Sigmoid colon (tissue), 7 donors: Measurements from ENCODE around the gene NFX1. TPM values are rescaled to one million over a fixed set of nuclear protein-coding genes. Genes with fewer than 3 reads are reported as not detected.

Source experiments
- DNase-seq: peaks from one replicate; pipeline ENCODE4 v3.0.0-alpha.2; 2019
- H3K27ac ChIP-seq, 4 donors: fragments of 200-600 bp; sonication (generic); one replicate each; pipeline ENCODE4 v1.5.1; 2016 to 2019; ENCODE audit warnings: mild to moderate bottlenecking in 1 of 4
- H3K27me3 ChIP-seq, 3 donors: fragments of 200-600 bp; sonication (generic); one replicate each; pipeline ENCODE4 v1.5.1; 2019; ENCODE audit warnings: mild to moderate bottlenecking in 1 of 3
- H3K36me3 ChIP-seq, 4 donors: fragments of 200-600 bp; sonication (generic); one replicate each; pipeline ENCODE4 v1.5.1; 2016 to 2019
- H3K4me1 ChIP-seq, 4 donors: fragments of 200-600 bp; sonication (generic); one replicate each; pipeline ENCODE4 v1.5.1; 2017 to 2019
- H3K4me3 ChIP-seq, 4 donors: fragments of 200-600 bp; sonication (generic); one replicate each; pipeline ENCODE4 v1.5.1; 2017 to 2019; ENCODE audit warnings: mild to moderate bottlenecking in 2 of 4, moderate library complexity in 1 of 4
- H3K9me3 ChIP-seq, 4 donors: fragments of 200-600 bp in 3 of 4; sonication (generic) in 3 of 4; one replicate each; pipeline versions ENCODE4 v1.5.1 to v1.6.1; 2013 to 2019
- EP300 ChIP-seq, 4 donors: sonication (generic); formaldehyde crosslinking; IDR thresholded peaks; one replicate each; pipeline ENCODE4 v1.6.1; 2017; ENCODE audit warnings: antibody characterized with exemption in 4 of 4
- POLR2A ChIP-seq, 2 donors: fragments of 450-650 bp; IDR thresholded peaks; one replicate each; pipeline ENCODE4 v1.6.1; 2016; ENCODE audit warnings: antibody characterized with exemption in 2 of 2, mild to moderate bottlenecking in 2 of 2, moderate library complexity in 2 of 2
- POLR2AphosphoS5 ChIP-seq, 4 donors: sonication (generic); formaldehyde crosslinking; IDR thresholded peaks; one replicate each; pipeline ENCODE4 v1.6.1; 2017; ENCODE audit warnings: antibody characterized with exemption in 4 of 4
- WGBS, 2 donors: extraction: QIAGEN DNeasy Blood & Tissue Kit; methylation state at CpG; one replicate each; pipeline ENCODE4 v1.1.7; 2013; 5-methylcytosine and 5-hydroxymethylcytosine counted together
- intact Hi-C: fragments of 100-400 bp; cut with DNase I; formaldehyde crosslinking; loops from one replicate; pipeline ENCODE4 v1.15.1; 2023
- polyA plus RNA-seq, 3 donors: library from polyadenylated mRNA; stranded (reverse); fragments of 200-250 nt; gene quantifications; one replicate each; pipeline ENCODE4 v1.2.3, GENCODE V29; 2013
- small RNA-seq, 3 donors: library from RNA; depleted of rRNA; stranded (forward); fragments of <200 nt; gene quantifications; one replicate each; pipeline ENCODE3, GENCODE V24; 2016
- total RNA-seq, 4 donors: library from RNA; depleted of rRNA; stranded (reverse); fragments of >200 nt; gene quantifications; one replicate each; pipeline ENCODE4 v1.1.0, GENCODE V29; 2016
- TF ChIP-seq, protein P1 (sequence below), 4 experiments: fragments of 450-650 bp in 3 of 4; fragments of 200-600 bp in 1 of 4; IDR thresholded peaks; one replicate each; pipeline ENCODE4 v1.5.1; 2016 to 2019; ENCODE audit warnings: antibody characterized with exemption in 4 of 4, mild to moderate bottlenecking in 3 of 4, moderate library complexity in 2 of 4
- donor health status: healthy with polysubstance abuse.
- donor health status: Bipolar disorder and iron deficiency.
- donor health status: healthy.

Gene NFX1
- total and polyA plus RNA-seq, 7 donors = 15.7 to 40.7 (median 34.3) TPM

GRCh38 chr9:33416996-33417395, 126.7 kb downstream of the NFX1 start:
- Histone ChIP-seq H3K9me3 (no peaks in the 10 kb centered on the region), H3K4me1 (peaks cover 0 to 7% (median 4%) of the 10 kb centered on the region in 4 donors), H3K36me3 (no peaks in the 10 kb centered on the region), H3K27ac (no peak overlapping the region), H3K27me3 (no peaks in the 10 kb centered on the region), H3K4me3 (no peak overlapping the region)
- no peak for DNase-seq
- intact Hi-C loops = no loop called here
- TF ChIP-seq EP300 (IDR thresholded peaks at IDR 0.05) = no peak
- TF ChIP-seq POLR2AphosphoS5 (IDR thresholded peaks at IDR 0.05) = no peak
- TF ChIP-seq POLR2A (IDR thresholded peaks at IDR 0.05) = no peak
- TF ChIP-seq, protein P1, sequence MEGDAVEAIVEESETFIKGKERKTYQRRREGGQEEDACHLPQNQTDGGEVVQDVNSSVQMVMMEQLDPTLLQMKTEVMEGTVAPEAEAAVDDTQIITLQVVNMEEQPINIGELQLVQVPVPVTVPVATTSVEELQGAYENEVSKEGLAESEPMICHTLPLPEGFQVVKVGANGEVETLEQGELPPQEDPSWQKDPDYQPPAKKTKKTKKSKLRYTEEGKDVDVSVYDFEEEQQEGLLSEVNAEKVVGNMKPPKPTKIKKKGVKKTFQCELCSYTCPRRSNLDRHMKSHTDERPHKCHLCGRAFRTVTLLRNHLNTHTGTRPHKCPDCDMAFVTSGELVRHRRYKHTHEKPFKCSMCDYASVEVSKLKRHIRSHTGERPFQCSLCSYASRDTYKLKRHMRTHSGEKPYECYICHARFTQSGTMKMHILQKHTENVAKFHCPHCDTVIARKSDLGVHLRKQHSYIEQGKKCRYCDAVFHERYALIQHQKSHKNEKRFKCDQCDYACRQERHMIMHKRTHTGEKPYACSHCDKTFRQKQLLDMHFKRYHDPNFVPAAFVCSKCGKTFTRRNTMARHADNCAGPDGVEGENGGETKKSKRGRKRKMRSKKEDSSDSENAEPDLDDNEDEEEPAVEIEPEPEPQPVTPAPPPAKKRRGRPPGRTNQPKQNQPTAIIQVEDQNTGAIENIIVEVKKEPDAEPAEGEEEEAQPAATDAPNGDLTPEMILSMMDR (IDR thresholded peaks at IDR 0.05) = no peak
- 51 to 59% methylated on average over 5 of the region's 5 CpGs for WGBS, 2 donors

- H3K4me3 ChIP-seq = no peak overlapping the region
- no peak for DNase-seq
- peaks cover 0 to 7% (median 4%) of the 10 kb centered on the region in 4 donors for H3K4me1 ChIP-seq
- intact Hi-C loops = no loop called here
- TF ChIP-seq, protein P1 (IDR thresholded peaks at IDR 0.05) = no peak
- TF ChIP-seq POLR2AphosphoS5 (IDR thresholded peaks at IDR 0.05) (no peak), POLR2A (IDR thresholded peaks at IDR 0.05) (no peak), EP300 (IDR thresholded peaks at IDR 0.05) (no peak)
- H3K36me3 ChIP-seq = no peaks in the 10 kb centered on the region
- no peak overlapping the region for H3K27ac ChIP-seq
- WGBS, 2 donors = 42 to 80% methylated on average over 8 of the region's 8 CpGs
- H3K27me3 ChIP-seq = no peaks in the 10 kb centered on the region
- no peaks in the 10 kb centered on the region for H3K9me3 ChIP-seq
These were observed 127.8 kb downstream of the NFX1 start for GRCh38 chr9:33418090-33418489.

DNA sequence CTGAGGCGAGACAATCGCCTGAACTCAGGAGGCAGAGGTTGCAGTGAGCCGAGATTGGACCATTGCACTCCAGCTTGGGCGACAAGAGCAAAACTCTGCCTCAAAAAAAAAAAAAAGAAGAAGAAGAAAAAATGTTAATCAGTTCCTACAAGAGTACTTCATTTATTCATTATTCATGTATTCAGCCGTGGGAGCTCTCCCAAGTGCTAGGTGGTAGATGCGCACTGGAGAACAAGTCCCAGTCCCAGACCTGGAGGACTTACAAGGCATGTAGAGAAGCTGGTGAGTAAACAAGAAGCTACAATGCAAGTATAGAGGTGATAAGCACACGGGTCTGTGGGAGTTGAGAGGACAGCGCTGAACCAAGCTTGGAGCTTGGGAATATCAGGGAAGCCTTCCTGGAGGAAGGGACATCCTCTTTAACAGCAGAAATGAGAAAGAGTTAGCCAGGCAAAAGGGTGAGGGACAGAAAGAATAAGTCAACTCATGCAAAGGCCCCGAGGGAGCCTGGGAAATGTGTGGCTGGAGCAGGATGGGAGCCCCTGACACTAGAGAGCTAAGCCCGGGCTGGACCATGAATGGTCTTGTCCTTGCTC, 129.5 kb downstream of the NFX1 start:
- intact Hi-C loops = no loop called here
- Histone ChIP-seq H3K27me3 (no peaks in the 10 kb centered on the region), H3K27ac (no peak overlapping the region), H3K4me1 (peaks cover 0 to 7% (median 4%) of the 10 kb centered on the region in 4 donors), H3K36me3 (no peaks in the 10 kb centered on the region), H3K4me3 (no peak overlapping the region), H3K9me3 (no peaks in the 10 kb centered on the region)
- TF ChIP-seq EP300 (IDR thresholded peaks at IDR 0.05) (no peak), POLR2A (IDR thresholded peaks at IDR 0.05) (no peak), POLR2AphosphoS5 (IDR thresholded peaks at IDR 0.05) (no peak)
- TF ChIP-seq, protein P1 (IDR thresholded peaks at IDR 0.05) = no peak
- no peak for DNase-seq
- 74 to 80% methylated on average over 10 of the region's 10 CpGs for WGBS, 2 donors

Small RNA genes within 50 kb of the gene (small RNA-seq; reads per million reads assigned to genes)
- gene RF00019 = 0 reads per million in 3 donors

Other genes with a start within 250 kb of the NFX1 start
- gene SMU1, start 213.8 kb upstream of the NFX1 start, total RNA-seq = 10 to 100 TPM; 15.0 to 22.3 (median 20.1) TPM
- gene SMU1, start 213.8 kb upstream of the NFX1 start, polyA plus RNA-seq = 10 to 100 TPM in 2 of 3 donors, 1 to 10 TPM in 1; 8.4 to 11.9 (median 10.4) TPM
- 10 to 100 TPM; 20.3 to 28.0 (median 25.0) TPM for gene B4GALT1, start 123.2 kb upstream of the NFX1 start, total RNA-seq
- 100 to 1,000 TPM in 1 of 3 donors, 10 to 100 TPM in 2; 24.0 to 107 (median 61.5) TPM for gene B4GALT1, start 123.2 kb upstream of the NFX1 start, polyA plus RNA-seq
- gene SPINK4, start 50.3 kb upstream of the NFX1 start, total RNA-seq = not detected
- gene SPINK4, start 50.3 kb upstream of the NFX1 start, polyA plus RNA-seq = 1,000 to 10,000 TPM in 1 of 3 donors, 100 to 1,000 TPM in 1, 10 to 100 TPM in 1; 26.4 to 1,105 (median 121) TPM
- 100 to 1,000 TPM in 3 of 4 donors, 10 to 100 TPM in 1; 93.3 to 164 (median 135) TPM for gene BAG1, start 25.8 kb upstream of the NFX1 start, total RNA-seq
- 100 to 1,000 TPM; 105 to 243 (median 198) TPM for gene BAG1, start 25.8 kb upstream of the NFX1 start, polyA plus RNA-seq
- gene CHMP5, start 25.5 kb upstream of the NFX1 start, total RNA-seq = 10 to 100 TPM; 54.6 to 79.6 (median 64.3) TPM
- 100 to 1,000 TPM in 2 of 3 donors, 10 to 100 TPM in 1; 80.6 to 307 (median 183) TPM for gene CHMP5, start 25.5 kb upstream of the NFX1 start, polyA plus RNA-seq
- 1 to 10 TPM in 2 of 4 donors, under 1 TPM in 1, not detected in 1; 0.33 to 8.6 (median 2.8) TPM for gene AQP7, start 112.1 kb downstream of the NFX1 start, total RNA-seq
- gene AQP7, start 112.1 kb downstream of the NFX1 start, polyA plus RNA-seq = 10 to 100 TPM in 1 of 3 donors, 1 to 10 TPM in 2; 2.4 to 14.6 (median 8.6) TPM
- 1 to 10 TPM; 3.0 to 6.9 (median 4.5) TPM for gene AQP3, start 157.1 kb downstream of the NFX1 start, total RNA-seq
- gene AQP3, start 157.1 kb downstream of the NFX1 start, polyA plus RNA-seq = 10 to 100 TPM in 1 of 3 donors, 1 to 10 TPM in 2; 1.6 to 13.6 (median 1.8) TPM
- gene NOL6, start 183.4 kb downstream of the NFX1 start, total RNA-seq = 10 to 100 TPM in 2 of 4 donors, 1 to 10 TPM in 2; 8.2 to 17.2 (median 10.3) TPM
- gene NOL6, start 183.4 kb downstream of the NFX1 start, polyA plus RNA-seq = 10 to 100 TPM in 1 of 3 donors, 1 to 10 TPM in 2; 5.5 to 23.6 (median 7.8) TPM
- gene ANKRD18B, start 233.7 kb downstream of the NFX1 start, total RNA-seq = under 1 TPM in 1 of 4 donors, not detected in 3; under 0.01 TPM
- gene ANKRD18B, start 233.7 kb downstream of the NFX1 start, polyA plus RNA-seq = under 1 TPM in 1 of 3 donors, not detected in 2; 0.60 TPM